Daoy (cell line): Measurements from ENCODE around the gene GSS. TPM values are rescaled to one million over a fixed set of nuclear protein-coding genes. Genes with fewer than 3 reads are reported as not detected.

Source experiments
- DNase-seq: peaks from one replicate; pipeline ENCODE4 v3.0.0-alpha.2; 2015; ENCODE audit warnings: low read depth
- total RNA-seq: library from RNA; depleted of rRNA; stranded (reverse); fragments of >200 nt; shearing (Covaris generic); gene quantifications from 2 replicates; pipeline ENCODE4 v1.2.3, GENCODE V29; 2014

GSS gene
- total RNA-seq, 1 experiment from 2014 or later = 90.2 TPM

DNA sequence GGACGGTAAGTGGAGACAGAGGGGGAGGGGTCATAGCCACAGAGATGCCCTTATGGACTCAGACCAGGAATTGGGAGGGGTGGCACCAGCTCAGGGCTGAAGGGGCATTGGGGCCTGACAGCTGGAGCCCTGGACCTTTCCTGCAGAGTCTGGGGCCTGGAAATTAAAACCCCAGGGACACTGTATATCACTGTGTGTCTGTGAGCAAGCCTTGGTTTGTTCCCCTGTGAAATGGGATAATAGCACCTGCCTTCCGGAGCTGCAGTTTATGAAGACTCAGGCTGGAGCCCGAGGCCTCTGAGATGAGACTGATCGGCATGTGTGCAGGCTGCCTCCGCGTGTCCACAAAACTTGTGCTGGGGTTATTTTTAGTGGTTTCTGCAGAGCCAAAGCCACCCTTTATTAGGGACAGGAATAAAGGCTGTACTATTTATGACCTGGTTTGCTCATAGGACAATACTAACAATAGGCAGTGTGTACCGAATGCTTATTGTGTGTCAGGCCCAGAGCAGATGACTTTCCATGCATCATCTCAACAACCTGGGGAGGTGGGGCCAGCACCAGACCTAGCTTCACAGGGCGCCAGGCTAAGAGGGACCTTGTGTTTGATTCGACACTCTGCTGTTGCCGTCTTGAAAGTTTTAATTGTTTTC, 22.6 kb upstream of the GSS start:
- no peak for DNase-seq

GRCh38 chr20:34977365-34978091, 21.9 kb upstream of the GSS start:
- DNase-seq = no peak

DNA sequence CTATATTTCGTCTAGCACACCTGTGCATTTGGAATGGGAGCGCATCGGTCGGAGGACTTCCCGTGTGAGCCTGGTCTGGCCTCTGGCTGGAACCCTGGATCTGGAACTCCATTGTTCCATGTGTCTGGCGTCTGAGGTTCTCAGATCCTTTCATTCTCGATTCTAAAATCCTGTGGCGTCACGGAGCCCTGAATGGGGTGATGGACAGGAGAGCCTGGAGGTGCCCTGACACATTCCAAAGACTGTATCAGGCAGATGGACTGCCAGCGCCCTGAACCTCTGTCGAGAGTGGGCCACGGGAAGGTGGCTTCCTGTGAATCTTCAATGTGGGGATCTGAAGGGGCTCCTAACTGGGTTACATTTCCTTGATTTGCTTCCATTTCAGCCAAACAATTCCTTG, 20.7 kb upstream of the GSS start:
- DNase-seq = no peak

GRCh38 chr20:34974246-34974645, 18.6 kb upstream of the GSS start:
- no peak for DNase-seq

- no peak for DNase-seq
Observed at GRCh38 chr20:34971561-34972235, 16.1 kb upstream of the GSS start.

- DNase-seq = no peak
Observed at GRCh38 chr20:34970846-34971560, 15.4 kb upstream of the GSS start.

DNA sequence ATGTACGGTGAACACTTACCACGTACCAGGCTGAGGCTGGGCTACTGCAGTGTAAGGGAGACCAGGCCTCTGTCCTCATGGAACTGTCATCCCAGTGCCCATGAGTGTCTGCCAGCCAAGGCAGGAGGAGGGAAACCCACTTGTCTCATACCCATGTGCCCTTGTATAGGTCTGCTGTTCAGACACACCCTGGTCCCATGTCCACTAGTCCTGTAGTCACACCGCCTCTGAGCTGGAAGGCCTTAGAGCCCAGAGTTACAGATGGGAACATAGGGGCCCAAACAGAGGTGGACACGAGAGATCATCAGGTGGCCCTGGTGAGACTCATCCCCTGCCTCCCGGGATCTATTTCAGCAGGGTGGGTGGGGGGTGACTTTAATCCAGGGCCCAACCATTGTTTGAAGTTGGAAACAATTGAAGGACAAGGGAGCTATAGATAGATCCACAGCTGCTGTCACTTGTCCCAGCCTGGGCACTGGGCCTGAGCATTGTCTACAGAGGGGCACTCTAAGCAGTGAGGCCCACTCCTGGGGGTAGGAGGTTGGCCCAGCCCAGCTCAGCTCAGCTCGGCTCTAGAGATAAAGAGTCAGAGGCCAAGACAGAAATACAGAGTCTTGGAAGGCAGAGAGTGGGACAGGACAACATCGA, 14.7 kb upstream of the GSS start:
- DNase-seq = no peak

DNA sequence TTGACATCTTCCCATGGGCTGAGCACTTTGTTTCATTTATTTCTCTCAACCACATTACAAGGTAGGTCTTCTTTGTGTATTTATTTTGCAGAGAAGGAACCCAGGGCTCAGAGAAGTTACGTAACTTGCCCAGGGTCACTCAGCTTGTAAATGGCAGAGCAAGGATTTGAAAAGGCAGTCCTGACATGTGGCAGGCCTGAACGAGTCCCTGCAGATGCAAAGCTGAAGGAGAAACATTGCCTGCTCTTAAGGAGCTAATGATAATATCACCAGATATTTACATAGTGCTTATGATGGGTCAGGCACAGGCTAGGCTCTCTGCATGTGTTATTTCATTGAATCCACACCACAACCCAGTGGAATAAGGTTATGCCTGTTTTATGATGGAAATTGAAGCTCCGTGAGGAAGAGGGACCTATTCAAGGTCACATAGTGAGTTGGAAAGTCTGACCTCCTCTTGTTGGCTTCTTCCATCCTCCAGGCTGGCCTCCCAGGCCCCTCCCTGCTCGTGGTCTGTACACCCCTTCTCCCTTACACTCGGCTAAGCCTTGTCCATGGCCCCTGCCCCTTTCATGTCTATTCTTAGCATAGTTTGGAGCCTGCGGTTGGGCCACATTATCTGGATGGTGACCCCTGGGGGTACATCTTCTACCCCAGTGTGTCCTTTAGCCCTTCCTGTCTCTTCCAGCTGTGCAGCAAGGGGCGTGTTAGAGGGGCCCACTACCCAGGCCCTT, 12.6 kb upstream of the GSS start:
- no peak for DNase-seq

DNA sequence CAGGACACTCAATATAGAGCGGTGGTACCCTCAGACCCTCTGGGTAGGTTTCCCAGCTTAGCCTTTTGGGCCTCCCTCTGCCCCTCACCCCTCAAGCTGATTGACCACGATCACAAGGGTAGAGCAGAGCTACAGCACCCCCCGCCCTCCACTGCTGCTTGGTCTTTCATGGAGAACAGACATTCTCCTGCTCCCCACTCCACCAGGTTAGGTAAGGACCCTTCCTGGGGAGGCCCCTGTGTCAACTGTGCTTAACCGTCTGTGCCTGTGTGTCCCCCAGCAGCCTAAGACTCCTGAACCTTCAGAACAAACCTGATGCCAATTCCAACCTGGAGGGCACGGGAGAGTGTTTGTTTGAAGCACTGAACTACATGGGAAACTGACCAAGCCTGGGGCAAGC, 11.8 kb upstream of the GSS start:
- DNase-seq = no peak

GRCh38 chr20:34965051-34965450, 9.4 kb upstream of the GSS start:
- no peak for DNase-seq

DNA sequence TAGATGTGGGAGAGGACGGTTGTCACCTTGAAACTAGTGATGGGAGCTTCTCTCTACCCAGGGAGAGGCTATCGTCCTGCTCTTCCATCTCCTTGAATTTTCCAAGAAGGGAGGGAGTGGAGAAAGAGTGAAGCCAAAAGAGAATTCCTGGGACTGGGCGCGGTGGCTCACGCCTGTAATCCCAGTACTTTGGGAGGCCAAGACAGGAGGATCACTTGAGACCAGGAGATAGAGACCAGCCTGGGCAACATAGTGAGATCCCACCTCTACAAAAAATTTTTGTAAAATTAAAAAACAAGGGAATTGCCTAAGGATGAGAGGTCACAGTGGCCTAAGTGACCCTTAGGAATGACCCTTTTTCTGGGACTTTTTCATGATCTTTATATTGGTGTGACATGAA, 8.9 kb upstream of the GSS start:
- no peak for DNase-seq

DNA sequence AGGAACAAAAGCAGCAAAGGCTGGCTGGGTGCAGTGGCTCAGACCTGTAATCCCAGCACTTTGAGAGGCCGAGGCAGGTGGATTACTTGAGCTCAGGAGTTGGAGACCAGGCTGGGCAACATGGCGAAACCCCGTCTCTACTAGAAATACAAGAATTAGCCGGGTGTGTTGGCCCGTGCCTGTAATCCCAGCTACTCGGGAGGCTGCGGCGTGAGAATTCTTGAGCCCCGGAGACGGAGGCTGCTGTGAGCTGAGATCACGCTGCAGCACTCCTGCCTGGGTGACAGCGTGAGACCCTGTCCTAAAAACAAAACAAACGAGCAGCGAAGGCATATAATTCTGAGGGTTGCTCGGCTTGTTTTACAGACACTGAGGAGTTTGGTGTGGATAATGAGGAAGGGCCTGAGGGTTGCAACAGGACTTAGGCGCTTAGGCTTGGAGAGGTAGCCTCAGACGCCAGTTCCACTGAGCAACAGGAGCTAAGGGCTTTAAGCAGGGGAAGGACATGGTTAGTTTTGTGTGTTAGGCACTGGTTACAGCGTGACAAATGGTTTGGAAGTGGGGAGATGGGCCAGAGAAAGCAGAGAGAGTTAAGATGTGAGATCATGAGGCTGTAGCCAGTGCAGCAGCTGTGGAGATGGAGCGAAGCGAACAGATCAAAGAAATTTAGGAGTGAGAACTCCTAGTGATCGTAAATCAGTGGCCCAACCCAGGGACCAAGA, 1.3 kb upstream of the GSS start:
- no peak for DNase-seq

- no peak for DNase-seq
Observed at GRCh38 chr20:34956041-34956458, 444 bp upstream of the GSS start.

- peak; percentile 33 for DNase-seq
Observed at GRCh38 chr20:34954904-34955230, 739 bp downstream of the GSS start.

- DNase-seq = no peak
Observed at GRCh38 chr20:34953960-34954359, 1.6 kb downstream of the GSS start.

GRCh38 chr20:34952671-34953070, 2.9 kb downstream of the GSS start:
- DNase-seq = no peak

- no peak for DNase-seq
Observed at GRCh38 chr20:34951652-34952051, 4.0 kb downstream of the GSS start.

- no peak for DNase-seq
Observed at GRCh38 chr20:34951252-34951651, 4.4 kb downstream of the GSS start.

- DNase-seq = no peak
Observed at GRCh38 chr20:34949120-34949519, 6.5 kb downstream of the GSS start.

- DNase-seq = no peak
Observed at GRCh38 chr20:34948030-34948429, 7.6 kb downstream of the GSS start.

DNA sequence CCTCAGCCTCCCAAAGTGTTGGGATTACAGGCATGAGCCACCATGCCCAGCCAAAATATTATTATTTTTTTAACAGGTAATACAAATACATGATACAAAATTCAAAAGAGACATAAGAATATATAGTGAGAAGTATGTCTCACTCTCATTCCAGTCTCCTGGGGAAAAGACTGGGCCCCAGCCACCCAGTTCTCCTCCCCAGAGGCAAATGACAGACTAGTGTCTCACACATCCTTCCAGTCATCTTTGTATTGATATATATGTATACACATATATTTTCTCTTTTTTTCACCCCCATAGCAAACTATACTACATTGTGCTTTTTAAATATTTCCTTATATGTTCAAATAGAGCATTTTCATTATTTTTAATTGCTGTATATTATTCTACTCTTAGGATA, 8.3 kb downstream of the GSS start:
- no peak for DNase-seq
